GM13976 (cell line): ENCODE data around the gene PSMG3.

ENCODE experiments used
- DNase-seq: peaks from one replicate; pipeline ENCODE4 v3.0.0; 2012; ENCODE audit warnings: low spot score
- in situ Hi-C: fragments of 300-500 bp; cut with MboI; formaldehyde crosslinking; loops from one replicate; pipeline ENCODE4 v1.12.0; 2022; ENCODE audit warnings: low sequenced_read_pairs, mixed read lengths, inconsistent platforms; ENCODE audit not compliant: unreplicated experiment
- TF ChIP-seq, protein P1 (sequence below): IDR thresholded peaks from 2 replicates; pipeline ENCODE4 v1.5.1; 2012; ENCODE audit warnings: borderline replicate concordance, mild to moderate bottlenecking; ENCODE audit not compliant: insufficient read depth; ENCODE audit errors: extremely low read depth, missing control alignments, control extremely low read depth

PSMG3 gene

DNA sequence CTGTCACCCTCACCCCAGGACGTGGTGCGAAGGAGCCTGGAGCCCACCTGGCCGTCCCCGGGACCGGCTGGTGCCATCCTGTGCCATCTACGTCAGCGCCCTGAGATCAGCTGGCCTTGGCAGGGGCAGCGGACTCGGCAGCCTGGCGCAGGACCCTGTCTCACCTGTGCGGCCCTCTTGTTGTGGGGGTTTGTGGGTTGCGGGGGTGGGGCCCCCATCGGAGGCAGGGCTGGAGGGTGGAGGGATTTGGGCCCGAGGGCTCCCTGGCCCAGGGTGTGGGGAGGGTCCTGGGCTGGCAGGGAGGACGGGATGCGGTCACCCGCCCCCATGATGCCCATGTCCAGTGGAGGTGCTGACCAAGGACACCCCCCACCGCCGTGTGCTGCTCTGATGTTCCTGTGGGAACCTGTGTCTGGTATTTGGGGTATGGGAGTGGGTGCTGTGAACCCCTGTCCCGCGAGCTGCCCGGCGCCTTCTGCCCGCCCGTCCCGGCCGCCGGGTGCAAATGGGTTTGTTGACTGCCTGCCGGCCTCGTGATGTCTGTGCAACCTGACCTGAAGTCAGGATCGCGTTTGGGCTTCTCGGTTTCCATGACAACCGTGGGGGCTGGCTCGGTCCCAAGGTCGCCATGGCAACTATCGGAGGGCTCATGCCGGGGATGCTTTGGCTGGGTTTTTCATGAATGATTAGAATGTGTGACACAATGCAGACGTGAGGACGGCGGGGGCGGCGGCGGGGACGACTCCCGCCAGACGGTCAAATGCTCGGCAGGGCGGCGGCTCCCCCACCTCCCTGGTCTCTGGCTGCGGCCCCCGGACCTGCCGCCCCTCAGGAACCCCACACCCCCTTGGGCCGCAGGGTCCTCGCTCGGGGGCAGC, 32.1 kb downstream of the PSMG3 start:
- in situ Hi-C loops: no loop called here
- TF ChIP-seq, protein P1, sequence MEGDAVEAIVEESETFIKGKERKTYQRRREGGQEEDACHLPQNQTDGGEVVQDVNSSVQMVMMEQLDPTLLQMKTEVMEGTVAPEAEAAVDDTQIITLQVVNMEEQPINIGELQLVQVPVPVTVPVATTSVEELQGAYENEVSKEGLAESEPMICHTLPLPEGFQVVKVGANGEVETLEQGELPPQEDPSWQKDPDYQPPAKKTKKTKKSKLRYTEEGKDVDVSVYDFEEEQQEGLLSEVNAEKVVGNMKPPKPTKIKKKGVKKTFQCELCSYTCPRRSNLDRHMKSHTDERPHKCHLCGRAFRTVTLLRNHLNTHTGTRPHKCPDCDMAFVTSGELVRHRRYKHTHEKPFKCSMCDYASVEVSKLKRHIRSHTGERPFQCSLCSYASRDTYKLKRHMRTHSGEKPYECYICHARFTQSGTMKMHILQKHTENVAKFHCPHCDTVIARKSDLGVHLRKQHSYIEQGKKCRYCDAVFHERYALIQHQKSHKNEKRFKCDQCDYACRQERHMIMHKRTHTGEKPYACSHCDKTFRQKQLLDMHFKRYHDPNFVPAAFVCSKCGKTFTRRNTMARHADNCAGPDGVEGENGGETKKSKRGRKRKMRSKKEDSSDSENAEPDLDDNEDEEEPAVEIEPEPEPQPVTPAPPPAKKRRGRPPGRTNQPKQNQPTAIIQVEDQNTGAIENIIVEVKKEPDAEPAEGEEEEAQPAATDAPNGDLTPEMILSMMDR: no peak
- no peak for DNase-seq

DNA sequence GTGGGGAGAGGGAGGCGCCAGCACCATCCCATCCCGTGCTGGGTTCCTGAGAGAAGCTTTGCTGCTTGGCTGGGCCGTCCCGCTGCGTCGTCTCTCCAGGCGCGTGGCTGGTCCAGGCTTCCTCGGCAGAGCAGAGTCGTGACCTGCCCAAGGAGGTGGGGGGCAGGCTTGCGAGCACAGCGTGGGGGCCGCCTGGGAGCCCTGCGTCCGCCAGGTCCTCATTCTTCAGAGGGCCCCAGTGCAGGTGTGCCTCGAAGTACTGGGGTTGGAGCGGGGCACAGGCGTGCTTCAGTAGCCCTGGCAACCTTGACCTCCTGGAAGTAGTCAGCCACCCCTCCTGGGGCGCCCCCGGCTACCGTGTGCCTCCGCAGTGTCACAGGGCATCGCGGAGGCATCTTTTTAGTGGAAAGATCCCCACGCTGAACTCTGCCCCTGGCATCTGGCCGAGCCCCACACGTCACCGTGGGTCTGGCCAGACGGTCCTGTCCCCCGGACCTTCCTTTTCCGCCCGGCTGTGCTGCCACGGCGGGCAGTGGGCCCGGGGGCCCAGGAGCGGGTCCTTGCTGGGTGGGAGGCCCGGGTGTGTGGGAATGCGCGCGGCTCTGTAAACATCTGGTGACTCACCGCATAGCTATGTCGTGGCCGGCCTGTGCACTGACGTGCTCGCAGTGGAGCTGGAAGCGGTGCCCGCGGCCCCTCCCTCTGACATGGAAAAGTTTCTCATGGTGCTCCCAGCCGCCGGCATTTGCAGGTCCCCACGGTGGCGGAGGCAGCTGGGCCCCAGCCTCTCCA, 32.9 kb downstream of the PSMG3 start:
- DNase-seq: no peak
- in situ Hi-C loops: no loop called here
- TF ChIP-seq, protein P1: no peak

DNA sequence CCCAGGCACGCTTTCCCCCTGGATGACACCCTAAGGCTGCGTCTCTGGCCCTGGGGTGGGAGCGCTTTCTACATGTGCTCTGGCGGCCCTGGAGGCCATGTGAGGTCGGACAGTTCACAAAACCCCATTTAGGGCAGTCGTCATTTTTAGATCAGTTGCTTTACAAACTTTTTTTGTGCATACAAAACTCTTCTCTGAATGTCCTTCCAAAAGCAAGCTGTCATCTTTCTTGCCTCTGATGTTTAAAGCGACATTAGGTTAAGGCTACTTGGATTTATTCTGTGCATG, 33.4 kb downstream of the PSMG3 start:
- TF ChIP-seq, protein P1: no peak
- no peak for DNase-seq
- in situ Hi-C loops: no loop called here

DNA sequence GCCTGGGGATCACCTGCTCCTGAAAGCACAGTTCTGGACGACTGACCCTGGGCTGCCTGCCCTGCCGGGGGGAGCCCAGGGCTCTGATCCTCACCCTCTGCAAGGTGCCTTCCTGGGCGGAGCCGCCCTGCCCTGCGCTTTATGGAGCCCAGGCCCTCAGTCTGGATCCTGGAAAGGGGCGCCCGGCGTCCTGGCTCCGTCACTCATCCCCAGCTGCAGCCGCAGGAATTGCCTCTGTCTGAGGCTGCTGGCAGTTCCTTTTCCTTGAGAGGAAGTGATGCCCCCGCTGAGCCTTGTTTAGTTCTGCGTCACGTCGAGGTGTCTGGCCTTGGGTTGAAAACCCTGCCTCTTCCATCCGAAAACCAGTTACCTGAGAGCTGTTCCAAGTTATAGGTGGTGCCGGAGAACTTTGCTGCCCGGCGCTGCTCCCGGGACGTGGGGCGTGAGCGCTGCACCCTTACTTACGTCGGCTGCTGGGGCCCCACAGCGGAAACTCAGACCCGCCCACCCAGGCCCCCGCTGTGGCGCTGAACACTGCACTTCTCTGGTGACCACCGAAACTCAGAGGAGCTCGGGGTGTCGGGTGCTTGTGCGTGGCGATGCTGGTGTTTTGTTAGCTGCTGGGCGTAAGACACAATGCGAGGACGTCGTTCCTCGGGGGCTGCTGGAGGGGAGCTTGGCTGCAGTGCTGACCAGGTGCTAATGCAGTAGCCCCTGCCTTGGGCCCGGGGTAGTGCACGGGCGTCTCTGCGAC, 34.0 kb downstream of the PSMG3 start:
- in situ Hi-C loops: no loop called here
- TF ChIP-seq, protein P1: no peak
- no peak for DNase-seq

DNA sequence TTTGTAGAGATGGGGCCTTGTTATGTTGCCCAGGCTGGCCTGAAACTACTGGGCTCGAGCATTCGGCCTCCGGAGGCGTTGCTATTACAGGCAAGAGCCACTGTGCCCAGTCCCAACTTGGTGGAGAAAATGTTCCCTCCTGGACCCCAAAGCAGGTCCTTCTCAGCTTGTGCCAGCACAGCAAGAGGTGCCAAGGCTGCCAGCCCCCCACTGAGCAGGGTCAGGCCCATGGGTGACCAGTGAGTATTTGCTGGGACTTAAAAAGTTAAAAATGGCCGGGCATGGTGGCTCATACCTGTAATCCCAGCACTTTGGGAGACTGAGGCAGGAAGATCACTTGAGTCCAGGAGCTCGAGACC, 34.8 kb downstream of the PSMG3 start:
- TF ChIP-seq, protein P1: no peak
- in situ Hi-C loops: no loop called here
- DNase-seq: no peak

DNA sequence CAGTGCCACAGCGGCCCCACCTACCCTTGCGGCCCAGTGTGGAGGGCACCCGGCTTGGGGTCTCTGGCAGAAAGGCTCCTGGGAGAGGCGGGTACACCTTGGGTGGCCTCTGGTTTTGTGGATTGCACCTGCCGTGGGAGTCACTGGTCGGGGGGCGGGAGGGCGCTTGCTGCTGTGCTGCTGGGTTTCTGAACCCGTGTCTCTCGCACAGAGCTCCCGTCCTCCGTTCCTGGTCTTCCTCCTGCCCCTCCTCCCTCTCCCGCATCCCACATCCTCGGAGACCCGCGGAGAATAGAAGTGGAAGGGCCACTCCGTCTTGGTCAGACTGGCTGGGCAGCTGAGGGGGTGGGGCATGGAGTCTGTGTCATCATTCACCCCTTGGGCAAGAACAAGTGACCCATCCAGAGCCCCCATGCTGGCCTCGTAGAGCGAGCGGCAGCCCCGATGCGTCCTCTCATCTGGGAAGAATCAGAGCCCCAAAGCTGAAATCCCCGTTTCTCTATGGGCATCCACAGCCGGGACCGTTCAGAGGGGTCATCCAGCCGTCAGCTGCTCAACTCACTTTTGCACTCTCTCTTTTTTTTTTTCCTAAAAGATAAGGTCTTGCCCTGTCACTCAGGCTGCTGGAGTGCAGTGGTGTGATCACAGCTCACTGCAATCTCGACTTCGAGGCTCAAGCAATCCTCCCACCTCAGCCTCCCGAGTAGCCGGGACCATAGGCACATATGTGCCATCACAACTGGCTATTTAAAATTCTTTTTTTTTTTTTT, 35.3 kb downstream of the PSMG3 start:
- DNase-seq: no peak
- in situ Hi-C loops: no loop called here
- TF ChIP-seq, protein P1: no peak
